GM10266 (cell line): ENCODE measurements around the gene DEAF1.

Experiments
- DNase-seq: peaks from one replicate; pipeline ENCODE4 v3.0.0; 2012; ENCODE audit errors: extremely low spot score
- CTCF ChIP-seq: IDR thresholded peaks from 2 replicates; pipeline ENCODE4 v1.5.1; 2012; ENCODE audit warnings: mild to moderate bottlenecking, low read depth; ENCODE audit not compliant: control insufficient read depth, insufficient read depth; ENCODE audit errors: missing control alignments

The DEAF1 gene

GRCh38 chr11:614021-614622, 80.9 kb downstream of the DEAF1 start:
- TF ChIP-seq CTCF, result no peak
- DNase-seq, result no peak

- peak; percentile 90 for DNase-seq
- TF ChIP-seq CTCF, result no peak
These were observed 81.6 kb downstream of the DEAF1 start for GRCh38 chr11:613369-613968.

- TF ChIP-seq CTCF, result no peak
- DNase-seq, result no peak
These were observed 82.1 kb downstream of the DEAF1 start for GRCh38 chr11:612961-613300.

GRCh38 chr11:612201-612960, 82.6 kb downstream of the DEAF1 start:
- peak; percentile 17 for TF ChIP-seq CTCF

GRCh38 chr11:611001-611996, 83.7 kb downstream of the DEAF1 start:
- TF ChIP-seq CTCF, result no peak
- DNase-seq, result no peak

More at GRCh38 chr11:612201-612960, 82.6 kb downstream of the DEAF1 start:
- DNase-seq, result no peak

- no peak for TF ChIP-seq CTCF
- no peak for DNase-seq
These were observed 84.7 kb downstream of the DEAF1 start for GRCh38 chr11:610146-610801.
